GM12878 (cell line): ENCODE results near the gene TRIM67.

Experiments used
- BCL3 ChIP-seq: IDR thresholded peaks from 2 replicates; pipeline ENCODE4 v1.6.1; 2011; ENCODE audit warnings: borderline replicate concordance, low read depth, mild to moderate bottlenecking, moderate library complexity, low read length; ENCODE audit not compliant: insufficient read depth, poor library complexity, severe bottlenecking
- CHD4 ChIP-seq: fragments of 200-600 bp; sonication (generic); IDR thresholded peaks from 2 replicates; pipeline ENCODE4 v1.6.1; 2016; ENCODE audit warnings: mild to moderate bottlenecking
- CTCF ChIP-seq, 3 experiments: IDR thresholded peaks in 2 of 3; conservative IDR thresholded peaks in 1 of 3; 2 replicates each; pipeline ENCODE4 v1.5.1; 2011; ENCODE audit warnings: low read depth in 3 of 3, low read length in 3 of 3, mild to moderate bottlenecking in 3 of 3, control low read depth in 2 of 3, moderate library complexity in 2 of 3, inconsistent platforms in 1 of 3, mixed read lengths in 1 of 3; ENCODE audit not compliant: control insufficient read depth in 2 of 3, insufficient read depth in 1 of 3; ENCODE audit errors: extremely low read depth in 1 of 3
- ESRRA ChIP-seq: IDR thresholded peaks from 2 replicates; pipeline ENCODE4 v1.6.1; 2012; ENCODE audit warnings: mild to moderate bottlenecking, low read length, improper control_type of control experiment
- GABPA ChIP-seq: IDR thresholded peaks from 2 replicates; pipeline ENCODE4 v1.6.1; 2014; ENCODE audit warnings: antibody characterized with exemption, low read depth, mild to moderate bottlenecking, inconsistent platforms
- MTA3 ChIP-seq: IDR thresholded peaks from 2 replicates; pipeline ENCODE4 v1.6.1; 2012; ENCODE audit warnings: low read length, inconsistent platforms, borderline replicate concordance
- NR2F1 ChIP-seq: fragments of 450-650 bp; conservative IDR thresholded peaks from 2 replicates; pipeline ENCODE4 v1.6.1; 2017; ENCODE audit warnings: mild to moderate bottlenecking
- RELA ChIP-seq: fragments of 450-650 bp; IDR thresholded peaks from 2 replicates; pipeline ENCODE4 v1.8.0; 2014; ENCODE audit warnings: borderline replicate concordance; ENCODE audit not compliant: partially characterized antibody
- RFX5 ChIP-seq: IDR thresholded peaks from 2 replicates; pipeline ENCODE4 v1.6.1; 2011; ENCODE audit warnings: low read depth, low read length, improper control_type of control experiment
- SP1 ChIP-seq: IDR thresholded peaks from one replicate; pipeline ENCODE4 v1.6.1; 2011; ENCODE audit warnings: low read depth, low read length
- SPI1 ChIP-seq: IDR thresholded peaks from 2 replicates; pipeline ENCODE4 v1.6.1; 2011; ENCODE audit warnings: low read depth, mild to moderate bottlenecking, low read length, moderate library complexity, borderline replicate concordance; ENCODE audit not compliant: insufficient read depth
- SRF ChIP-seq, 2 experiments: IDR thresholded peaks; 2 replicates each; pipeline ENCODE4 v1.6.1; 2011; ENCODE audit warnings: low read depth in 2 of 2, low read length in 2 of 2, mild to moderate bottlenecking in 1 of 2, moderate library complexity in 1 of 2
- TF ChIP-seq, protein P1 (sequence below): fragments of 450-650 bp; IDR thresholded peaks from 2 replicates; pipeline ENCODE4 v1.6.1; 2017; ENCODE audit warnings: mild to moderate bottlenecking

DNA sequence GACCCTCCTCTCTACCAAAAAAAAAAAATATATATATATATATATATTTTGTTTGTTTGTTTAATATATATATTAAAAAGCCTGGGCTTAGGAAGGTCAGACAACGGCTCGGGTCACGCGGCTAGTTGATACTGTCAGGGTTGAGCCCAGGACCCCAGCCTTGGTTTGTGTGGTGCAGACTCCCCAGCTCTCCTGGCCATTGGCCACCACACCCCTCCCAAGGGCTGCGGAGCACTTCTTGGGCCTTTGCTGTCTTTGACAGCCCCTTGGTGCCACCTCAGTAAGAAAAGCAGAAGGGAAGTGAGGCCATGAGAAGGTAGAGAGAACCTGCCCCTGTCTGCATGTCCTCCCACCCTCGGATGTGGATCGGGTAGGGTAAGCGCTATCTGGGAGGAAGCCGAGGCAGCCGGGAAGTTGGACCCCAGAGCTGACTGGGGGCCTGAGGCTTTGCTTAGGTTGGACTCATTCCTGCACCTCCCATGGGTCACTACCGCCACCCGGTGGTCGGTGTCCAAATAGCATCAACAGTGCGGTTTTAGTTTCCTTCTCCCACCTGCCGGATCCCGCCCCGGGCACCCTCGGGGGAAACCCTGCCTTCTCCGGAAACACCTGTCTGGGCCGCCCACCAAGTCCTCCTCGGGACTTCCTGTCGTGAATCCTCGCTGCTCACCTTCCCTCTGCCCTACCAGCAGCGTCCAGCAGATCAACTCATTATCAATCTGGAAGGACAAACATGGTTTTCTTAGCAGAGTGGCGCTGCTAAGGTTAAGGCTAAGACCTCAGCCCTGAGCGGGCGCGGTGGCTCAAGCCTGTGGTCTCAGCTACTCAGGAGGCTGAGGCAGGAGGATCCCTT, 49.4 kb downstream of the TRIM67 start:
- TF ChIP-seq SPI1 (peak; percentile 15; the same call in 1 of the 2 replicates), CTCF (IDR thresholded peaks at IDR 0.05 in 2 of 3, conservative IDR thresholded peaks at IDR 0.05 in 1 of 3; ENCODE audit: control insufficient read depth in 2 of 3, extremely low read depth in 1 of 3, insufficient read depth in 1 of 3, low read depth in 3 of 3, low read length in 3 of 3) (peak; percentile 89 to 90 (median 90)), SRF (IDR thresholded peaks at IDR 0.05; ENCODE audit: low read depth in 2 of 2, low read length in 2 of 2) (peak in 1 of 2 experiments; percentile 69; a peak in 2 of 4 replicates), SP1 (peak; percentile 43), BCL3 (no peak), RFX5 (0 out of 2 replicates have a peak, but pooled peaks have one; percentile 13), GABPA (peak; percentile 83), NR2F1 (no peak), RELA (peak; percentile 32), MTA3 (no peak), ESRRA (no peak), CHD4 (no peak)
- TF ChIP-seq, protein P1, sequence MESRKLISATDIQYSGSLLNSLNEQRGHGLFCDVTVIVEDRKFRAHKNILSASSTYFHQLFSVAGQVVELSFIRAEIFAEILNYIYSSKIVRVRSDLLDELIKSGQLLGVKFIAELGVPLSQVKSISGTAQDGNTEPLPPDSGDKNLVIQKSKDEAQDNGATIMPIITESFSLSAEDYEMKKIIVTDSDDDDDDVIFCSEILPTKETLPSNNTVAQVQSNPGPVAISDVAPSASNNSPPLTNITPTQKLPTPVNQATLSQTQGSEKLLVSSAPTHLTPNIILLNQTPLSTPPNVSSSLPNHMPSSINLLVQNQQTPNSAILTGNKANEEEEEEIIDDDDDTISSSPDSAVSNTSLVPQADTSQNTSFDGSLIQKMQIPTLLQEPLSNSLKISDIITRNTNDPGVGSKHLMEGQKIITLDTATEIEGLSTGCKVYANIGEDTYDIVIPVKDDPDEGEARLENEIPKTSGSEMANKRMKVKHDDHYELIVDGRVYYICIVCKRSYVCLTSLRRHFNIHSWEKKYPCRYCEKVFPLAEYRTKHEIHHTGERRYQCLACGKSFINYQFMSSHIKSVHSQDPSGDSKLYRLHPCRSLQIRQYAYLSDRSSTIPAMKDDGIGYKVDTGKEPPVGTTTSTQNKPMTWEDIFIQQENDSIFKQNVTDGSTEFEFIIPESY: no peak
